Osteocyte (in vitro differentiated cells): ENCODE measurements around the gene NPSR1. TPM values are rescaled to one million over a fixed set of nuclear protein-coding genes. Genes with fewer than 3 reads are reported as not detected.

Source experiments
- DNase-seq: peaks from one replicate; pipeline ENCODE4 v3.0.0; 2021; ENCODE audit warnings: mixed read lengths; ENCODE audit not compliant: unreplicated experiment; ENCODE audit errors: extremely low spot score
- H3K27ac Mint-ChIP-seq: one replicate; pipeline ENCODE4 v1.8.0; 2021; ENCODE audit warnings: mild to moderate bottlenecking, mixed read lengths; ENCODE audit not compliant: unreplicated experiment
- H3K27me3 Mint-ChIP-seq: one replicate; pipeline ENCODE4 v1.8.0; 2021; ENCODE audit warnings: mixed read lengths; ENCODE audit not compliant: unreplicated experiment
- H3K36me3 Mint-ChIP-seq: one replicate; pipeline ENCODE4 v1.8.0; 2021; ENCODE audit warnings: mixed read lengths; ENCODE audit not compliant: unreplicated experiment
- H3K4me1 Mint-ChIP-seq: one replicate; pipeline ENCODE4 v1.8.0; 2021; ENCODE audit warnings: mixed read lengths; ENCODE audit not compliant: unreplicated experiment
- H3K4me3 Mint-ChIP-seq: one replicate; pipeline ENCODE4 v1.8.0; 2021; ENCODE audit warnings: mild to moderate bottlenecking, moderate library complexity, mixed read lengths; ENCODE audit not compliant: unreplicated experiment
- H3K9me3 Mint-ChIP-seq: one replicate; pipeline ENCODE4 v1.8.0; 2021; ENCODE audit warnings: mixed read lengths; ENCODE audit not compliant: unreplicated experiment
- CTCF ChIP-seq: fragments of 200-600 bp; sonication (generic); IDR thresholded peaks from 2 replicates; pipeline ENCODE4 v1.5.0; 2021; ENCODE audit warnings: antibody characterized with exemption, mild to moderate bottlenecking, moderate library complexity
- total RNA-seq: library from RNA; stranded (reverse); gene quantifications from 2 replicates; pipeline ENCODE4 v1.2.1, GENCODE V29; 2021

The NPSR1 gene
- total RNA-seq, 1 donor from 2014 or later = not detected

- TF ChIP-seq CTCF = no peak
- Mint-ChIP-seq H3K9me3 (peaks cover 19% of the 10 kb centered on the region), H3K4me1 (no peaks in the 10 kb centered on the region), H3K36me3 (no peaks in the 10 kb centered on the region), H3K4me3 (no peak overlapping the region), H3K27ac (no peak overlapping the region), H3K27me3 (peaks cover 17% of the 10 kb centered on the region)
- DNase-seq = no peak
Observed at GRCh38 chr7:34740840-34741239, 82.8 kb downstream of the NPSR1 start.

- Mint-ChIP-seq H3K4me1 (peaks cover 13% of the 10 kb centered on the region), H3K4me3 (no peak overlapping the region), H3K36me3 (no peaks in the 10 kb centered on the region), H3K9me3 (peaks cover 12% of the 10 kb centered on the region), H3K27ac (no peak overlapping the region), H3K27me3 (peaks cover 8% of the 10 kb centered on the region)
- no peak for DNase-seq
- TF ChIP-seq CTCF = no peak
Observed at GRCh38 chr7:34747176-34747781, 89.3 kb downstream of the NPSR1 start.

- Mint-ChIP-seq H3K9me3 (peaks cover 6% of the 10 kb centered on the region), H3K4me1 (peaks cover 13% of the 10 kb centered on the region), H3K27ac (peak overlapping the region; percentile 32), H3K4me3 (no peak overlapping the region), H3K27me3 (peaks cover 8% of the 10 kb centered on the region), H3K36me3 (no peaks in the 10 kb centered on the region)
- TF ChIP-seq CTCF = no peak
- no peak for DNase-seq
Observed at GRCh38 chr7:34747867-34748727, 90.1 kb downstream of the NPSR1 start.

- no peak for DNase-seq
- H3K4me3 Mint-ChIP-seq = no peak overlapping the region
- TF ChIP-seq CTCF = no peak
- H3K9me3 Mint-ChIP-seq = peaks cover 5% of the 10 kb centered on the region
- H3K27me3 Mint-ChIP-seq = peaks cover 8% of the 10 kb centered on the region
- peak overlapping the region; percentile 32 for H3K27ac Mint-ChIP-seq
- H3K4me1 Mint-ChIP-seq = peaks cover 13% of the 10 kb centered on the region
- no peaks in the 10 kb centered on the region for H3K36me3 Mint-ChIP-seq
Observed at GRCh38 chr7:34748728-34749089, 90.7 kb downstream of the NPSR1 start.

GRCh38 chr7:34749446-34749845 lies 91.4 kb downstream of the NPSR1 start:
- peaks cover 13% of the 10 kb centered on the region for H3K4me1 Mint-ChIP-seq
- no peak for DNase-seq
- no peak overlapping the region for H3K4me3 Mint-ChIP-seq
- no peaks in the 10 kb centered on the region for H3K9me3 Mint-ChIP-seq
- H3K27ac Mint-ChIP-seq = no peak overlapping the region
- no peak for TF ChIP-seq CTCF
- H3K36me3 Mint-ChIP-seq = no peaks in the 10 kb centered on the region
- peaks cover 9% of the 10 kb centered on the region for H3K27me3 Mint-ChIP-seq
